Smooth muscle cell (in vitro differentiated cells): ENCODE data around the gene HYAL1. TPM values are rescaled to one million over a fixed set of nuclear protein-coding genes. Genes with fewer than 3 reads are reported as not detected.

Source experiments
- DNase-seq: peaks from one replicate; lab custom pipeline; 2025; ENCODE audit not compliant: unreplicated experiment; lab: John Stamatoyannopoulos, UW
- H2AFZ ChIP-seq: fragments of 200-600 bp; sonication (generic); 2 replicates; pipeline ENCODE4 v1.6.0; 2016; ENCODE audit warnings: antibody characterized with exemption, low read depth, mild to moderate bottlenecking
- H3F3A ChIP-seq: fragments of 200-600 bp; sonication (generic); 2 replicates; pipeline ENCODE4 v1.6.0; 2017; ENCODE audit warnings: antibody characterized with exemption, low read depth
- H3K27ac ChIP-seq: fragments of 200-600 bp; sonication (generic); 2 replicates; pipeline ENCODE4 v1.5.1; 2016; ENCODE audit warnings: low read depth, mild to moderate bottlenecking
- H3K27me3 ChIP-seq: fragments of 200-600 bp; sonication (generic); 2 replicates; pipeline ENCODE4 v1.6.1; 2016; ENCODE audit warnings: low read depth, mild to moderate bottlenecking
- H3K36me3 ChIP-seq: fragments of 200-600 bp; sonication (generic); 2 replicates; pipeline ENCODE4 v1.5.1; 2016; ENCODE audit warnings: low read depth
- H3K4me1 ChIP-seq: fragments of 200-600 bp; sonication (generic); 2 replicates; pipeline ENCODE4 v1.5.1; 2016; ENCODE audit warnings: low read depth
- H3K4me2 ChIP-seq: fragments of 200-600 bp; sonication (generic); 2 replicates; pipeline ENCODE4 v1.6.0; 2016; ENCODE audit warnings: mild to moderate bottlenecking
- H3K4me3 ChIP-seq: fragments of 200-600 bp; sonication (generic); 2 replicates; pipeline ENCODE4 v1.5.1; 2016; ENCODE audit warnings: mild to moderate bottlenecking
- H3K79me2 ChIP-seq: fragments of 200-600 bp; sonication (generic); 2 replicates; pipeline ENCODE4 v1.6.0; 2016; ENCODE audit warnings: low read depth, mild to moderate bottlenecking
- H3K9ac ChIP-seq: fragments of 200-600 bp; sonication (generic); 2 replicates; pipeline ENCODE4 v1.6.0; 2016; ENCODE audit warnings: low read depth
- H3K9me3 ChIP-seq: fragments of 200-600 bp; sonication (generic); replicated peaks from 2 replicates; pipeline ENCODE4 v1.5.1; 2016; ENCODE audit warnings: low read depth
- H4K20me1 ChIP-seq: fragments of 200-600 bp; sonication (generic); 2 replicates; pipeline ENCODE4 v1.6.0; 2016; ENCODE audit warnings: low read depth
- CTCF ChIP-seq: fragments of 200-600 bp; sonication (generic); IDR thresholded peaks from 2 replicates; pipeline ENCODE4 v1.5.1; 2017; ENCODE audit warnings: borderline replicate concordance, mild to moderate bottlenecking, antibody characterized with exemption; ENCODE audit not compliant: insufficient read depth, poor library complexity, severe bottlenecking
- WGBS: methylation state at CpG from one replicate; pipeline ENCODE4 v1.1.7; 2016; ENCODE audit warnings: low lambda C conversion rate; 5-methylcytosine and 5-hydroxymethylcytosine counted together
- polyA plus RNA-seq: library from polyadenylated mRNA; unstranded; fragments of >200 nt; fragmentation: Nextera tagmentation; extraction: Ambion mirVana; gene quantifications from 2 replicates; pipeline ENCODE4 v1.2.1, GENCODE V29; 2016
- total RNA-seq: library from RNA; depleted of rRNA; stranded (reverse); fragments of >200 nt; gene quantifications from 2 replicates; pipeline ENCODE4 v1.2.3, GENCODE V29; 2014

HYAL1 gene
- total and polyA plus RNA-seq, 2 experiments from 2014 or later = 1.0 TPM; not detected in 1

- Histone ChIP-seq H3K9me3 (no peaks in the 10 kb centered on the region), H2AFZ (peak overlapping the region; percentile 60), H3F3A (peaks cover 6% of the 10 kb centered on the region), H3K36me3 (no peaks in the 10 kb centered on the region), H3K27ac (no peak overlapping the region), H3K4me2 (peak overlapping the region; percentile 88), H3K27me3 (no peaks in the 10 kb centered on the region), H3K79me2 (peaks cover 28% of the 10 kb centered on the region), H3K4me1 (peaks cover 19% of the 10 kb centered on the region), H3K4me3 (peak overlapping the region; percentile 75), H4K20me1 (peaks cover 10% of the 10 kb centered on the region), H3K9ac (peak overlapping the region; percentile 98)
- TF ChIP-seq CTCF = no peak
- no peak for DNase-seq
- WGBS = 3% methylated on average over 14 of the region's 14 CpGs
Measured at GRCh38 chr3:50322115-50322385, 18.7 kb upstream of the HYAL1 start.

GRCh38 chr3:50321336-50322114 lies 18.2 kb upstream of the HYAL1 start:
- H4K20me1 ChIP-seq = peaks cover 14% of the 10 kb centered on the region
- peak; percentile 49 for TF ChIP-seq CTCF
- H2AFZ ChIP-seq = peak overlapping the region; percentile 60
- 1% methylated on average over 46 of the region's 59 CpGs for WGBS
- H3K27me3 ChIP-seq = no peaks in the 10 kb centered on the region
- no peaks in the 10 kb centered on the region for H3K9me3 ChIP-seq
- H3K79me2 ChIP-seq = peaks cover 23% of the 10 kb centered on the region
- peak overlapping the region; percentile 95 for H3K27ac ChIP-seq
- peaks cover 17% of the 10 kb centered on the region for H3K4me1 ChIP-seq
- H3K4me2 ChIP-seq = peak overlapping the region; percentile 88
- no peaks in the 10 kb centered on the region for H3K36me3 ChIP-seq
- peak overlapping the region; percentile 98 for H3K9ac ChIP-seq
- peaks cover 6% of the 10 kb centered on the region for H3F3A ChIP-seq
- H3K4me3 ChIP-seq = peak overlapping the region; percentile 75
- DNase-seq = peak; percentile 92

GRCh38 chr3:50320853-50321335 lies 17.5 kb upstream of the HYAL1 start:
- DNase-seq = peak; percentile 92
- Histone ChIP-seq H3K4me1 (peaks cover 17% of the 10 kb centered on the region), H2AFZ (peak overlapping the region; percentile 60), H3K4me2 (peak overlapping the region; percentile 88), H3F3A (peaks cover 6% of the 10 kb centered on the region), H4K20me1 (peaks cover 18% of the 10 kb centered on the region), H3K9ac (peak overlapping the region; percentile 98), H3K27me3 (no peaks in the 10 kb centered on the region), H3K79me2 (peaks cover 20% of the 10 kb centered on the region), H3K9me3 (no peaks in the 10 kb centered on the region), H3K4me3 (peak overlapping the region; percentile 75), H3K36me3 (no peaks in the 10 kb centered on the region), H3K27ac (peak overlapping the region; percentile 95)
- WGBS = 1% methylated on average over 20 of the region's 45 CpGs
- TF ChIP-seq CTCF = no peak
